H9 (cell line): ENCODE data around the gene DLG2. TPM values are rescaled to one million over a fixed set of nuclear protein-coding genes. Genes with fewer than 3 reads are reported as not detected.

Source experiments
- DNase-seq: peaks from one replicate; pipeline ENCODE4 v3.0.0-alpha.2; 2017
- H2AFZ ChIP-seq: one replicate; pipeline ENCODE4 v1.6.1; 2013; ENCODE audit warnings: mild to moderate bottlenecking, low read length, control low read depth, moderate library complexity
- H2AK5ac ChIP-seq: 2 replicates; pipeline ENCODE4 v1.6.1; 2013; ENCODE audit warnings: low read length, control low read depth, mixed read lengths; ENCODE audit not compliant: insufficient read length
- H2BK120ac ChIP-seq: one replicate; pipeline ENCODE4 v1.6.1; 2013; ENCODE audit warnings: low read depth, mild to moderate bottlenecking, low read length, control low read depth, inconsistent platforms; ENCODE audit not compliant: poor library complexity, severe bottlenecking
- H2BK12ac ChIP-seq: 2 replicates; pipeline ENCODE4 v1.6.1; 2013; ENCODE audit warnings: low read length, control low read depth, mixed read lengths, low read depth; ENCODE audit not compliant: insufficient read length
- H2BK15ac ChIP-seq: 2 replicates; pipeline ENCODE4 v1.6.1; 2013; ENCODE audit warnings: low read depth, low read length, control low read depth
- H2BK20ac ChIP-seq: one replicate; pipeline ENCODE4 v1.6.1; 2013; ENCODE audit warnings: low read depth, mild to moderate bottlenecking, low read length, control low read depth, inconsistent platforms; ENCODE audit not compliant: poor library complexity, severe bottlenecking
- H2BK5ac ChIP-seq: 2 replicates; pipeline ENCODE4 v1.6.1; 2013; ENCODE audit warnings: low read length, control low read depth, mixed read lengths; ENCODE audit not compliant: insufficient read length
- H3K14ac ChIP-seq: 2 replicates; pipeline ENCODE4 v1.6.1; 2013; ENCODE audit warnings: low read length, control low read depth; ENCODE audit not compliant: insufficient read depth
- H3K18ac ChIP-seq: 2 replicates; pipeline ENCODE4 v1.6.1; 2013; ENCODE audit warnings: low read depth, mild to moderate bottlenecking, mixed read lengths, low read length, control low read depth; ENCODE audit not compliant: insufficient read length
- H3K23ac ChIP-seq: 2 replicates; pipeline ENCODE4 v1.6.1; 2013; ENCODE audit warnings: low read length, control low read depth, mixed read lengths, low read depth; ENCODE audit not compliant: insufficient read length
- H3K23me2 ChIP-seq: 2 replicates; pipeline ENCODE4 v1.6.1; 2013; ENCODE audit warnings: low read depth, mild to moderate bottlenecking, mixed read lengths, low read length, control low read depth; ENCODE audit not compliant: insufficient read length, poor library complexity, severe bottlenecking
- H3K27ac ChIP-seq: 2 replicates; pipeline ENCODE4 v1.5.1; 2013; ENCODE audit warnings: low read length, control low read depth, mixed read lengths, low read depth; ENCODE audit not compliant: insufficient read length
- H3K27me3 ChIP-seq: 2 replicates; pipeline ENCODE4 v1.6.1; 2013; ENCODE audit warnings: low read length, control low read depth, inconsistent platforms; ENCODE audit not compliant: insufficient read depth
- H3K4ac ChIP-seq: 2 replicates; pipeline ENCODE4 v1.6.1; 2013; ENCODE audit warnings: low read depth, mild to moderate bottlenecking, control low read depth, inconsistent platforms, low read length, moderate library complexity
- H3K4me1 ChIP-seq: 2 replicates; pipeline ENCODE4 v1.6.1; 2013; ENCODE audit warnings: low read length, control low read depth, inconsistent platforms; ENCODE audit not compliant: insufficient read depth
- H3K4me2 ChIP-seq: 2 replicates; pipeline ENCODE4 v1.6.1; 2013; ENCODE audit warnings: low read length, control low read depth, mixed read lengths; ENCODE audit not compliant: insufficient read length, insufficient read depth
- H3K56ac ChIP-seq: 2 replicates; pipeline ENCODE4 v1.6.1; 2013; ENCODE audit warnings: low read depth, mild to moderate bottlenecking, mixed read lengths, low read length, control low read depth; ENCODE audit not compliant: insufficient read length
- H3K79me1 ChIP-seq: 2 replicates; pipeline ENCODE4 v1.6.1; 2013; ENCODE audit warnings: low read depth, mild to moderate bottlenecking, moderate library complexity, low read length, control low read depth, inconsistent platforms; ENCODE audit not compliant: insufficient read depth, poor library complexity, severe bottlenecking
- H3K79me2 ChIP-seq: 2 replicates; pipeline ENCODE4 v1.6.1; 2013; ENCODE audit warnings: low read length, control low read depth, inconsistent platforms; ENCODE audit not compliant: insufficient read depth
- H3K9ac ChIP-seq: 2 replicates; pipeline ENCODE4 v1.6.1; 2013; ENCODE audit warnings: low read length, control low read depth, mixed read lengths; ENCODE audit not compliant: insufficient read length; ENCODE audit errors: extremely low read depth
- H3K9me3 ChIP-seq: one replicate; pipeline ENCODE4 v1.6.1; 2013; ENCODE audit warnings: low read depth, low read length, inconsistent platforms; ENCODE audit not compliant: control insufficient read depth
- H3T11ph ChIP-seq: one replicate; pipeline ENCODE4 v1.6.1; 2013; ENCODE audit warnings: mild to moderate bottlenecking, low read length, control low read depth, inconsistent platforms
- H4K20me1 ChIP-seq: one replicate; pipeline ENCODE4 v1.6.1; 2013; ENCODE audit not compliant: control insufficient read depth, insufficient read length, insufficient read depth
- H4K5ac ChIP-seq: 2 replicates; pipeline ENCODE4 v1.6.1; 2013; ENCODE audit warnings: low read depth, mild to moderate bottlenecking, mixed read lengths, low read length, control low read depth; ENCODE audit not compliant: insufficient read length
- H4K8ac ChIP-seq: replicated peaks from 2 replicates; pipeline ENCODE4 v1.6.1; 2013; ENCODE audit warnings: low read length, control low read depth, mixed read lengths, low read depth; ENCODE audit not compliant: insufficient read length
- H4K91ac ChIP-seq: 2 replicates; pipeline ENCODE4 v1.6.1; 2013; ENCODE audit warnings: low read depth, mild to moderate bottlenecking, moderate library complexity, mixed read lengths, low read length, control low read depth; ENCODE audit not compliant: insufficient read length
- H3K27ac Mint-ChIP-seq, 3 experiments: 2 replicates in 2 of 3; 3 replicates in 1 of 3; pipeline ENCODE4 v1.8.0; 2020 to 2021; ENCODE audit warnings: mixed read lengths in 3 of 3, mild to moderate bottlenecking in 1 of 3, moderate library complexity in 1 of 3
- H3K27me3 Mint-ChIP-seq: 2 replicates; pipeline ENCODE4 v1.8.0; 2021; ENCODE audit warnings: low read depth, mild to moderate bottlenecking, moderate library complexity, mixed read lengths
- H3K36me3 Mint-ChIP-seq, 3 experiments: 2 replicates in 2 of 3; 3 replicates in 1 of 3; pipeline ENCODE4 v1.8.0; 2020 to 2021; ENCODE audit warnings: low read depth in 3 of 3, mixed read lengths in 3 of 3; ENCODE audit not compliant: insufficient read depth in 1 of 3
- H3K4me1 Mint-ChIP-seq, 2 experiments: 2 replicates each; pipeline ENCODE4 v1.8.0; 2020; ENCODE audit warnings: mixed read lengths in 2 of 2
- H3K4me3 Mint-ChIP-seq, 2 experiments: 2 replicates in 1 of 2; 3 replicates in 1 of 2; pipeline ENCODE4 v1.8.0; 2020 to 2021; ENCODE audit warnings: mild to moderate bottlenecking in 2 of 2, mixed read lengths in 2 of 2, moderate library complexity in 1 of 2
- H3K9me3 Mint-ChIP-seq, 2 experiments: 2 replicates in 1 of 2; 3 replicates in 1 of 2; pipeline ENCODE4 v1.8.0; 2020; ENCODE audit warnings: mild to moderate bottlenecking in 2 of 2, mixed read lengths in 2 of 2, moderate library complexity in 1 of 2
- CTCF ChIP-seq: fragments of 200-600 bp; sonication (generic); conservative IDR thresholded peaks from 3 replicates; pipeline ENCODE4 v1.8.0; 2021; ENCODE audit warnings: antibody characterized with exemption, mild to moderate bottlenecking
- WGBS: extraction: QIAGEN DNeasy Blood & Tissue Kit; methylation state at CpG from one replicate; pipeline ENCODE4 v1.1.7; 2013; ENCODE audit warnings: missing lambda C conversion rate, low lambda C conversion rate, mixed read lengths; ENCODE audit not compliant: insufficient read length; ENCODE audit errors: extremely low coverage; 5-methylcytosine and 5-hydroxymethylcytosine counted together
- total RNA-seq: library from RNA; stranded (reverse); gene quantifications from 2 replicates; pipeline ENCODE4 v1.2.1, GENCODE V29; 2021

The DLG2 gene
- total RNA-seq, 1 experiment from 2014 or later, result 8.0 TPM

GRCh38 chr11:83933008-83933407, 1694.1 kb downstream of the DLG2 start:
- H3K79me2 ChIP-seq, result no peaks in the 10 kb centered on the region
- no peaks in the 10 kb centered on the region for H3K9me3 ChIP-seq
- H3K9me3 Mint-ChIP-seq, result no peaks in the 10 kb centered on the region
- H3K27ac ChIP-seq, result no peak overlapping the region
- H2BK5ac ChIP-seq, result no peak overlapping the region
- no peak overlapping the region for H2AFZ ChIP-seq
- no peak overlapping the region for H2BK120ac ChIP-seq
- no peak overlapping the region for H3K56ac ChIP-seq
- DNase-seq, result no peak
- H2BK15ac ChIP-seq, result no peak overlapping the region
- no peaks in the 10 kb centered on the region for H3K27me3 ChIP-seq
- H3K14ac ChIP-seq, result no peak overlapping the region
- no peaks in the 10 kb centered on the region for H3K23me2 ChIP-seq
- no peak overlapping the region for H2AK5ac ChIP-seq
- H3K18ac ChIP-seq, result no peak overlapping the region
- H4K20me1 ChIP-seq, result no peaks in the 10 kb centered on the region
- 0 out of 4 replicates have a peak, but pooled peaks cover 0 to under 1% of the 10 kb centered on the region in 2 experiments for H3K4me1 Mint-ChIP-seq
- no peak overlapping the region for H3K4me3 Mint-ChIP-seq
- TF ChIP-seq CTCF, result no peak
- no peak overlapping the region for H4K8ac ChIP-seq
- no peak overlapping the region for H4K91ac ChIP-seq
- H3K79me1 ChIP-seq, result no peaks in the 10 kb centered on the region
- no peak overlapping the region for H4K5ac ChIP-seq
- no peak overlapping the region for H2BK12ac ChIP-seq
- H3K27ac Mint-ChIP-seq, result no peak overlapping the region
- no peak overlapping the region for H3K9ac ChIP-seq
- no peak overlapping the region for H3K4me2 ChIP-seq
- no peaks in the 10 kb centered on the region; a peak in 1 of 7 replicates for H3K36me3 Mint-ChIP-seq
- H3T11ph ChIP-seq, result no peak overlapping the region
- H2BK20ac ChIP-seq, result no peak overlapping the region
- no peaks in the 10 kb centered on the region for H3K4me1 ChIP-seq
- H3K23ac ChIP-seq, result no peak overlapping the region
- WGBS, result no CpG with 5 or more reads among the region's 3 CpGs
- no peak overlapping the region for H3K4ac ChIP-seq
- H3K27me3 Mint-ChIP-seq, result no peaks in the 10 kb centered on the region
